IPS-11a (cell line): ENCODE measurements around the gene ZNF524.

Experiments used
- H3K4me3 ChIP-seq: one replicate; pipeline ENCODE4 v1.5.1; 2013; ENCODE audit warnings: low read depth, low read length, control low read depth

The ZNF524 gene

GRCh38 chr19:55601084-55601483 is 996 bp downstream of the ZNF524 start:
- peak overlapping the region; percentile 47 for H3K4me3 ChIP-seq

DNA sequence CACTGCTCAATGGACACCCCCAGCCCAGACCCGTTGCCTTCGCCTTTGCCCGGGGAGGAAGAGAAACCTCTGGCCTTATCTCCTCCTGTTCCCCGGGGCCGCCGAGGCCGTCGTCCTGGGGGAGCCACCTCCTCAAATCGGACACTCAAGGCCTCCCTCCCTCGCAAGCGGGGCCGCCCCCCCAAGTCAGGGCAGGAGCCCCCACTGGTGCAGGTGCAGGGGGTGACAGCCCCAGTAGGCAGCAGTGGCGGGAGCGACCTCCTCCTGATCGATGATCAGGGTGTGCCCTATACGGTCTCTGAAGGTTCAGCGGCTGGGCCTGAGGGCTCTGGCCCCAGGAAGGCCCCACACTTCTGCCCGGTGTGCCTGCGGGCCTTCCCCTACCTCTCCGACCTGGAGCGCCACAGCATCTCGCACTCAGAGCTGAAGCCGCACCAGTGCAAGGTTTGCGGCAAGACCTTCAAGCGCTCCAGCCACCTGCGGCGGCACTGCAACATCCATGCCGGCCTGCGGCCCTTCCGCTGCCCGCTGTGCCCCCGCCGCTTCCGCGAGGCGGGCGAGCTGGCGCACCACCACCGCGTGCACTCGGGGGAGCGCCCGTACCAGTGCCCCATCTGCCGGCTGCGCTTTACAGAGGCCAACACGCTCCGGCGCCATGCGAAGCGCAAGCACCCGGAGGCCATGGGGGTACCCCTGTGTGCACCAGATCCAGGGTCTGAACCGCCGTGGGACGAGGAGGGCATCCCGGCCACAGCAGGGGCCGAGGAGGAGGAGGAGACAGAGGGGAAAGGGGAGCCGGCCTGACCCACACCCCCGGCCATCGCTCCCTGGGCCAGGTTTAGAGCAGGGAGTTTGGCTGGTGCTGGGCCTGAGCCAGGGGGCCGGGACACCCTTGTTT is 2.3 kb downstream of the ZNF524 start:
- H3K4me3 ChIP-seq, result no peak overlapping the region

GRCh38 chr19:55603115-55603514 is 3.0 kb downstream of the ZNF524 start:
- no peak overlapping the region for H3K4me3 ChIP-seq

DNA sequence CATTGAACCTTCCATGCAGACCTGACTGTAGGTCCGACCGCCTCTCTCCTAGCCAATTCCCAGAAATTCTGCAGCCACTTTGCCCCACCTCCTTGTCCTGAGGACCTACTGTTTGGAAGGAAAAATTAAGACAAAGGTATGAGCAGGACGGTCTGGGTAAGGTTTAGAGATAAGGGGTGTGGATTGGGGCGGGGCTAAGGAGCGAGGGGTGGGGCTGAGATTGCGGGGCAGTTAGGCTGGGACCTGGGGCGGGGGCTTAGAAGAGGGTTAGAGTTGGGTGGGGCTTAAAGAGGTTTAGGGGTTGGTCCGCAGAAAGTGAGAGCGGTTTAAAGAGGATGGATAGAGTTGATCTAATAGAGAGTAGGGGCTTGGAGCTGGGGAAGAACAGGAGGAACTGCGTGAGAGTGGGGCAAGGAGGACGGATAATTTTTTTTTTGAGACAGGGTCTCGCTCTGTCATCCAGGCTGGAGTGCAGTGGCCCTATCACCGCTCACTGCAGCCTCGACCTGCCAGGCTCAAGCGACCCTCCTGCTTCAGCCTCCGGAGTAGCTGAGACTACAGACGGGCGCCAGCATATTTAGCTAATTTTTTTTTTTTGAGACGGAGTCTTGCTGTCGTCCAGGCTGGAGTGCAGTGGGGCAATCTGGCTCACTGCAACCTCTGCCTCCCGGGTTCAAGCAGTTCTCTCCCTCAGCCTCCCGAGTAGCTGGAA is 3.6 kb downstream of the ZNF524 start:
- no peak overlapping the region for H3K4me3 ChIP-seq

DNA sequence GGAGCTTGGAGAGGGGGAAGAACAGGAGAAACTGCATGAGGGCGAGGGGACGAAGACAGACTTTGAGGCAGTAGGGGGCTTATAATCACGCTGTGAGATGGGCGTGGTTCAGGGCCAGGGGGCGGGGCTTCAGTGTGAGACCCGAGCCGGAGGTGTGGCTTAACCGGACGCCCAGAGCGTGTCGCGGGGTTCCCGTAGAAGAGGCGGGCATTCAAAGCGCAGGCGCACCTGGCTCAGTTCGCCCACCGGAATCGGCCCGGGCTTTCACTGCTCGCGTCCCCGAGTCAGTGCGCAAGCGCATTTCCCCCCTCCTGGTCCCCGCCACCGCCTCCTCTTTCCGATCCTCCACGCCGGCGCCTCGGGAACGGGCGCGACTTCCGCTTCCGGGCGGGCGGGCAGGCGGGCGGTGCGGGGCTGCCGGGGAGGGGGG is 5.1 kb downstream of the ZNF524 start:
- H3K4me3 ChIP-seq, result peak overlapping the region; percentile 10

GRCh38 chr19:55605637-55606470 is 5.8 kb downstream of the ZNF524 start, which contains the start of gene ZNF865:
TSS of gene ZNF865 (plus strand) at chr19:55605647. CDS start at chr19:55613619, 7,972 bp downstream.
- H3K4me3 ChIP-seq, result peak within 1 kb of the TSS; percentile 75

DNA sequence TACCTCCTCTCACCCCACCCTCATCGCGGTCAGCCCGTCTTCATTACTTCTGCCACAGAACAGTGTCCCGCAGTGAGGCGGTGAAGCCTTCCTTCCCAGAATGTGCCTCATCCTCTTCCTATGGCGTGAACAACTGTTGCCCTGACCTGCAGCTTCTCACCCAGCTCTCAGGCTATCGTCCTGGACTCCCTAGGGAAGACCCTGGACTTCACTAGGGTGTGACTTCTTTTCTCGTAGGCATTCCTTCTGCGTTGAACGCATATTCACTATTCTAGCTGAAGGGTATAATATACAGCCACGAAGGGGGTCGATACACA is 6.3 kb downstream of the ZNF524 start:
- H3K4me3 ChIP-seq, result peak overlapping the region; percentile 14

- no peak overlapping the region for H3K4me3 ChIP-seq
Measured at GRCh38 chr19:55606817-55607216, 6.7 kb downstream of the ZNF524 start.

DNA sequence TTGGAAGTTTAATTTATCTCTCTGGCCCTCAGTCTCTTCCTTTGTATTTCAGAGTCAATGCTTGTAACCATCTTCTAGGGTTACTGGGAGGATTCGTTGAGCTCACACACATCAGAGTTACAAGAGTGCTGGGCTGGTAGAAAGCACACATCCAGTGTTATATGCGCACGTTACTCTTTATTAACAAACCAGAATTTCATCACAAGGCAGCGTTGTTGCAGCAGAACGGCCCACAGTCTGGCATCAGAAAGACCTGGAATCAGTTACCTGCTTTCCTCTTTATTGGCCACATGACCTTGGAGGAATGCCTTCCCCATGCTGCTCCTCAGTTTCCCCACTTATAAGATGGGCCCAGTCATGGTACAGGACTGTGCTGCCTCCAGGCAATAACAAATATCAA is 9.2 kb downstream of the ZNF524 start:
- no peak overlapping the region for H3K4me3 ChIP-seq

DNA sequence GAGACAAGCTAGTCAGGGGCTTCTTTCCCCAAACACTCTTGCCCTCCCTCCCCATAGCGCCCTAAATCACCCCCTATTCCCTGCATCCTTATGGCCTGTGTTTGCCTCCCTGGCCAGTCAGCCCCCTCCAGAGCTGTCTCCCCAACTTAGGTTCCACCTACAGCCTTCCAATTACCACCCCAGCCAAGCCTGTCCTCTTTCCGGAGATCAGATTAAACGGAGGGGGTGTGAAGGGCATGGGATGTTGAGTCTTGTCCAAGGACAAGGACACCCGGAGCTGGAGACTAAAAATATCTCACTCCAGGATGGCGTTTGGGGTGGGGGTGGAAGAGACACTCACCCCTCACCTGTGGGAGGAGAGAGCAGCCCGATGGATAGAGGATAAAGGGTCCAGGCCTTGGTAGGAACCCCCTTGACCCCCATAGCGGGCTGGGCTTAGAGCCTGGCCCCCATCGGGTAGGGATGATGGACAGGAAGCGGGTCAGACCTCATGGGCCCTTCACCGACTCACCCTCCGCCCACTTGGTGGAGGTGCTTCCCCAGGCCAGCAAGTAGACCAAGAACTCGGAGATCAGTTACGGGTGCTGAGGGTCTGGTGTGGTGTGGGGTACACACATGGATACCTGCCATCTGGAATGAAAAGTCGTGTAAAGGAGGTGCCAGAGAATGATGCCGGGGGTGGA is 11.4 kb downstream of the ZNF524 start:
- no peak overlapping the region for H3K4me3 ChIP-seq

- no peak overlapping the region for H3K4me3 ChIP-seq
Measured at GRCh38 chr19:55611983-55612645, 12.0 kb downstream of the ZNF524 start.

GRCh38 chr19:55613396-55613795 is 13.3 kb downstream of the ZNF524 start:
- H3K4me3 ChIP-seq, result no peak overlapping the region

- H3K4me3 ChIP-seq, result no peak overlapping the region
Measured at GRCh38 chr19:55613930-55614710, 14.0 kb downstream of the ZNF524 start.

DNA sequence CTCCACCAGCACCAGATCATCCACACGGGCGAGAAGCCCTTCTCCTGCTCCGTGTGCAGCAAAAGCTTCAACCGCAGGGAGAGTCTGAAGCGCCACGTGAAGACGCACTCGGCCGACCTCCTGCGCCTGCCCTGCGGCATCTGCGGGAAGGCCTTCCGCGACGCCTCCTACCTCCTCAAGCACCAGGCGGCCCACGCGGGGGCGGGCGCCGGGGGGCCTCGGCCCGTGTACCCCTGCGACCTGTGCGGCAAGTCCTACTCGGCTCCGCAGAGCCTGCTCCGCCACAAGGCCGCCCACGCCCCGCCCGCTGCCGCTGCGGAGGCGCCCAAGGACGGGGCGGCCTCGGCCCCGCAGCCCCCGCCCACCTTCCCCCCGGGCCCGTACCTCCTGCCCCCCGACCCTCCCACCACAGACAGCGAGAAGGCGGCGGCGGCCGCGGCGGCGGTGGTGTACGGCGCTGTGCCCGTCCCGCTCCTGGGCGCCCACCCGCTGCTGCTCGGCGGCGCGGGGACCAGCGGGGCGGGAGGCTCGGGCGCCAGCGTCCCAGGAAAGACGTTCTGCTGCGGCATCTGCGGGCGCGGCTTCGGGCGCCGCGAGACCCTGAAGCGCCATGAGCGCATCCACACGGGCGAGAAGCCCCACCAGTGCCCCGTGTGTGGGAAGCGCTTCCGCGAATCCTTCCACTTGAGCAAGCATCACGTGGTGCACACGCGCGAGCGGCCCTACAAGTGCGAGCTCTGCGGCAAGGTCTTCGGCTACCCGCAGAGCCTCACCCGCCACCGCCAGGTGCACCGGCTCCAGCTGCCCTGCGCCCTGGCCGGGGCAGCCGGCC is 14.8 kb downstream of the ZNF524 start:
- no peak overlapping the region for H3K4me3 ChIP-seq

- no peak overlapping the region for H3K4me3 ChIP-seq
Measured at GRCh38 chr19:55615543-55616394, 15.7 kb downstream of the ZNF524 start.

DNA sequence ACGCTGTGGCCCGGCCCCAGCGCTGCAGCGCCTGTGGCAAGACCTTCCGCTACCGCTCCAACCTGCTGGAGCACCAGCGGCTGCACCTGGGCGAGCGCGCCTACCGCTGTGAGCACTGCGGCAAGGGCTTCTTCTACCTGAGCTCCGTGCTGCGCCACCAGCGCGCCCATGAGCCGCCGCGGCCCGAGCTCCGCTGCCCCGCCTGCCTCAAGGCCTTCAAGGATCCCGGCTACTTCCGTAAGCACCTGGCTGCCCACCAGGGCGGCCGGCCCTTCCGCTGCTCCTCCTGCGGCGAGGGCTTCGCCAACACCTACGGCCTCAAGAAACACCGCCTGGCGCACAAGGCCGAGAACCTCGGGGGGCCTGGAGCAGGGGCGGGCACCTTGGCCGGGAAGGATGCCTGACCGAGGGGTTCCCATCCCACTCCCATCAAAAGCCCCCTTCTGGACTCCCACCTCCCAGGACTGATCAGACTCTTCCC is 16.3 kb downstream of the ZNF524 start:
- H3K4me3 ChIP-seq, result no peak overlapping the region

DNA sequence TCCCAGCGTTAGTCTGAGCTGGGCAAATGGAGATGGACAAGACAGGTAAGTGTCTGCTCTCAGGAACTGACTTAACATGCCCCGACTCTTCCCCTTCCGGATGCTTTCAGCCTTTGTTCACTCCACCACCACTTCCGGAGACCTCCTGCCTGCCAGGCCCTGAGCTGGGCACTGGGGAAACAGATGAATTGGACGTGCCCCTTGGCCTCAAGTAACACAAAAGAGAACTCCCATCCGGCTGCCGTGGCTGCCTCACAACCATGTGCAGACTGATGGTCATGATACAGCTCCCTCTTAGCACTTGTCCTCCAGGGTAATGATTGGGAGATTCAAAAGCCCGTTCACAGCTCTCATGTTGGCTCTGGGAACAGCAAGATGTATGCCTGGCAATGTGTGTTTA is 17.3 kb downstream of the ZNF524 start:
- H3K4me3 ChIP-seq, result no peak overlapping the region
